GM21423 (cell line): ENCODE data around the gene ZDHHC11.
"Not testable (repeated sequence)": the region's sequence is repeated elsewhere in the genome, so short reads cannot be mapped to it uniquely, and the experiment has no call there.

Experiments
- ATAC-seq: cut with Tn5 transposase; IDR thresholded peaks from one replicate; pipeline ENCODE4 v1.9.1; 2021; ENCODE audit warnings: mild to moderate bottlenecking, moderate library complexity; ENCODE audit not compliant: unreplicated experiment

The ZDHHC11 gene

DNA sequence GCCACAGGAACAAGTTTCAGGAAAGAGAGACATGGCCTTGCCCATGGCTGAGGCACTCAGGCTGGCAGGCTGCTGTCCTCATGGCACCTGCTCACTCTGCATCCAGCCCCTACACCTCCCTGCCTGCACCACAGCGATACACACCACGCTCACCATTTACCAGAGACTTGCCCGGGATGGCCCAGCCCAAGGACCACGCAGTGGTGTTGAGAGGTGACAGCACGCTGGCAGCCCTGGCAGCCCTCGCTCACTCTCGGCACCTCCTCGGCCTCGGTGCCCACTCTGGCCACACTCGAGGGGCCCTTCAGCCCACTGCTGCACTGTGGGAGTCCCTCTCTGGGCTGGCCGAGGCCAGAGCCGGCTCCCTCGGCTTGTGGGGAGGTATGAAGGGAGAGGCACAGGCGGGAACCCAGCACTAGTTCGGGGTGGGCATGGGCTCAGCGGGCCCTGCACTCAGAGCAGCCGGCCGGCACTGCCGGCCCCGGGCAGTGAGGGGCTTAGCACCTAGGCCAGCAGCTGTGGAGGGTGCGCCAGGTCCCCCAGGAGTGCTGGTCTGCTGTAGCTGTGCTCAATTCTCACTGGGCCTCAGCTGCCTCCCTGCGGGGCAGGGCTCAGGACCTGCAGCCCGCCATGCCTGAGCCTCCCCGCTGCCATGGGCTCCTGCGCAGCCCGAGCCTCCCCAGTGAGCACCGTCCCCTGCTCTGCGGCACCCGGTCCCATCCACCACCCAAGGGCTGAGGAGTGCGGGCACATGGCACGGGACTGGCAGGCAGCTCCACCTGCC lies 86.6 kb downstream of the ZDHHC11 start:
- ATAC-seq = no peak

DNA sequence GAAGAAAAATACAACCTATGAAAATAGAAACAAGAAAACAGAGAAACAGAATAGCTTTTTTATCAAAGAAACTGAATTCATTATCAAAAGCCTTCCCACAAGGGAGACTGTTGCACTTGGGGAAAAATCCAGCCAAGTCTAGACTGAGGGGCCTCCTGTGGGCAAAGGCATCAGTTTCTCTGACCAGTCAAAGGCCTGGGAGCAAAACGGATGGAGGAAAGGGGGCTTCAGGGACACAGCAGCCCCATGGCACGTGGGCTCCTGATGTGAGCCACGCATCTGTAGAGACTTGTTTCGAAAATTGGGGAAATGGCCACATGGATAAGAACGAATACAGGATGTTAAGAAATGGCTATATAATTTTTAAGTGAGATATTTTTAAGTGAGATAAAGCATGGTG lies 87.4 kb downstream of the ZDHHC11 start:
- no peak for ATAC-seq

DNA sequence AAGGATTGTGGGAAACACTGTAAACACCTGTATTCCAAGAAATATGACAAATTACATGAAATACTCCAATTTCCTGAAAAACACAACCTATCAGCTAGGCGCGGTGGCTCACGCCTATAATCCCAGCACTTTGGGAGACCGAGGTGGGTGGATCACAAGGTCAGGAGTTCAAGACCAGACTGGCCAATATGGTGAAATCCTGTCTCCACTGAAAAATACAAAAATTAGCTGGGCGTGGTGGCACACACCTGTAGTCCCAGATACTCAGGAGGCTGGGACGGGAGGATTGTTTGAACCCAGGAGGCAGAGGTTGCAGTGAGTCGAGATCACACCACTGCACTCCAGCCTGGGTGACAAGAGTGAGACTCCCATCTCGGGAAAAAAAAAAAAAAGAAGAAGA lies 87.8 kb downstream of the ZDHHC11 start:
- ATAC-seq = not testable (repeated sequence)

- no peak for ATAC-seq
These were observed 88.7 kb downstream of the ZDHHC11 start for GRCh38 chr5:761854-762710.

GRCh38 chr5:761059-761771 lies 89.6 kb downstream of the ZDHHC11 start:
- no peak for ATAC-seq

DNA sequence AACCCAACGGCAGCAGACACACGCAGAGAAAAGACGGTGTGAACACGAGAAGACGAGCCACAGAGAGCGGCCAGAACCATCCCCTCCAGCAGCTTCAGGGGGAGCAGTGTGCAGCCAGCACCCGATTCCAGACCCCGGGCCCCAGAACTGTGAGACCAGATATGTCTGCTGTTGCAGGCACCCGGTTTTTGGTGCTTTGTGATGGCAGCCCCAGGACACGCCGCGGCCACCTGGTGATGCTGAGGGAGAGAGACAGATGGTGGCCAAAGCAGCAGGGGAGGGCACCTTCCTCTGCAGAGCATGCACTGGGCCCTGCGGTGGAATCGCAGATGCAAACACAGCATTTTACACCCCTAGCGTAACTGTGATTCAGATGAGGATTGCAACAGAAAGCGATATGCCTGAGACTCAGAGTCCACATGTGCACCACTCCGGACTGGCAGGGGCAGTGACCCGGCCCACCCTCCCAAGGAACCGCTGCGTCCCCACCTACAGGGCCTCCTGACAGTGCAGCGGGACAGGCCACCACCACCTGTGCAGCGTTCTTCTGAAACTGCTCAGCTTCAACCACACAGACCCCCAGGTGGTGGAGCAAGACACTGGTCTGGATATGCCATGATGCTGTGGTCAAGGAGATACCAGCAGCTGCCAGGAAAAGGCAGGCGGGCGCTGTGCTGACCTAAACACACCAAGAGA lies 90.3 kb downstream of the ZDHHC11 start:
- ATAC-seq = no peak

DNA sequence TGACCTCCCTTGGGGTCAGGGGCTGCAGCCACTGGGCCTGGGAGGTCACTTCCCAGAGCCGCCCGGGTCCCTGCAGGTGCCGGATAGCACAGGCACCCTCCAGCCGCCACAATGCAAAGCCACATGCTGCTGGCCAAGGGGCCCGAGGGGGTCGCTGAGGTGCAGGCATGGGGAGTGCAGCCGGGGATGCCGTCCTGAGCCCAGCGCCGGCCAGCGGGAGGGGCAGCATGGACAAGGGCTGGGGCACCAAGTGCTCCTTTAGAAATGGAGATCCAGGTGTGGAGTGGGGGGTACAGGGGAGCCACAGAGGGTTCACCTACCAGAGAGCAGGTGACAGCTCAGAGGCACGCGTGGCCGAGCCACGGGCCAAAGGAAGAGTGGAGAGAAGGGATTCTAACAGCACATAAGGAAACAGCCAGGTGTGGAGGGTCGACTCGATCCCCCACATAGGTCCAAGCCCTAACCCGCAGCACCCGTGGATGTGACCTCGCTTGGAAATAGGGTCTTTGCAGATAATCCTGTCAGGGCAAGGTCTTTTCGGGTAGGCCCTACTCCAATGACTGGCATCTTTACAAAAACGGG lies 90.9 kb downstream of the ZDHHC11 start:
- ATAC-seq = no peak

GRCh38 chr5:759111-759751 lies 91.6 kb downstream of the ZDHHC11 start:
- ATAC-seq = no peak

GRCh38 chr5:758698-759053 lies 92.1 kb downstream of the ZDHHC11 start:
- ATAC-seq = no peak

- ATAC-seq = no peak
These were observed 92.7 kb downstream of the ZDHHC11 start for GRCh38 chr5:757931-758697.

DNA sequence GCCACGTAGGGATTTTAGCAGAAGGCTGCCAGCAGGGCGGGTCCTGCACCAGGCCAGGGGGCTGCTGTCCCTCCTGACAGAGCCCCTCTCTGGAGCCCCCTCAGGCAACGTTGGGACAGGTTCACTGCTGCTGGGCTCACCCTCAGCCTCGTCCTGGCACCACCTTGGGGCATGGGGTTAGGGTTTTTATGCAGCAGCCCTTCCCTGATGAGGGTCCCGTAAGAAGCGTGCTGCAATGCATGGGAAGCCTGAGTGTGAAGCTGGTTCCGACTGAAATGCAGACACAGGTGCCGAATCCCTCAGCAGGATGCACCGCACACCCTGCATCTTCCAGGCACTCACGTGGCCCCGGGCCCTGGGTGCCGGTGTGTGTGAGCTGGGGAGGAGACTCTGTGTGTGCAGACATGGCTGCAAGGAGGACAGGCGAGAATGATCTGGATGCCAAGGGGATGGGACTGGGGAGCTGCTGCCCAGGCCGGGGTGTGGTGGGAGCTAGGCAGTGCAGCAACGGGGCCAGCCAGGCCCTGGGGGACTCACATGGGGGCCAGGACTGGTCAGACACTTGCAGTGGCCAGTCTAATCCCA lies 93.3 kb downstream of the ZDHHC11 start:
- no peak for ATAC-seq

DNA sequence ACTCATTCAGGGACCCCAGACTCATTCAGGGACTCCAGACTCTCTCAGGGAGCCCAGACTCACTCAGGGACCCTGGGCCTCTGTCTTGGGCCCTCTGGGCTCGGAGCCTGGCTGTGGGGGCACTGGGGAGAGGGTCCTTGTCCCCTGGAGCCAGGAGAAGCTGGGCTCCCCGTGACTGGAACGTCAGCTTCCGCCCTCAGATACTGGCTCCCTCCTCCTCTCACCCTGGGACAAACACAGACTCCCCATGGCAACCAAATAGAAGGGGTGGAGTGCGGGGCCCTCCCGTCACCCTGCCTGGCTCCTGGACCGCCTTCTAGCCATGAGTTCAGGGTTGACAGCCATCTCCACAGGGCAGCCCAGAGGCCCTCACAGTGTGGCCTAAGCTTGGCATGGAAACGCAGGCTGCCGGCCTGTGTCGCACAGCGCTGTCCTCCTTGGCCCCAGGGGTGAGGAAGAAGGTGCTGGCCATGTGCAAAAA lies 93.9 kb downstream of the ZDHHC11 start:
- no peak for ATAC-seq

GRCh38 chr5:756171-756570 lies 94.6 kb downstream of the ZDHHC11 start:
- ATAC-seq = no peak

GRCh38 chr5:754143-754632 lies 96.6 kb downstream of the ZDHHC11 start:
- not testable (repeated sequence) for ATAC-seq

DNA sequence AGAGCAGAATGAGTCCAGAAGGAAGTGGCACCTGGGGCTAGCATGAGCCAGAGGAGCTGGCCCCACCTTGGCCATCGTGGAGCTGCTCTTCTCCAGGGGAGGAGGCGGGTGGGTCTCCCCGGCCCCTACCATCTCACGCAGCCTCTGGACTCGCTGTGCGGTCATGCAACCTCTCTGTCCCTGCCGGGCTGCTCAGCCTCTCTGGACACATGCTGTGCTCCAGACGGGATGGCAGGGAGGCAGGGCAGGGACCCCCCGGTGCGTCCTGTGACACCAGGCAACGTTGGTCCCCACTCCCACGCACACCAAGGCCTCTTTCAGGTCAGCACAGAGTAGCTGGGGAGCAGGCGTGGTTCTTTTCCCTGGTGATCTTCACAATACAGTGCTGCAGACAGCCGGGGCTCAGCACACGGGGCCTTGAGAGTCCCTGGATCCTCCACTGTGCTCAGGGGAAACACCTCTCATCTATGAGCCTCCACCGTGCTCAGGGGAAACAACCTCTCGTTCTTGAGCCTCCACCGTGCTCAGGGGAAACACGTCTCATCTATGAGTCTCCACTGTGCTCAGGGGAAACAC lies 97.1 kb downstream of the ZDHHC11 start:
- ATAC-seq = not testable (repeated sequence)

DNA sequence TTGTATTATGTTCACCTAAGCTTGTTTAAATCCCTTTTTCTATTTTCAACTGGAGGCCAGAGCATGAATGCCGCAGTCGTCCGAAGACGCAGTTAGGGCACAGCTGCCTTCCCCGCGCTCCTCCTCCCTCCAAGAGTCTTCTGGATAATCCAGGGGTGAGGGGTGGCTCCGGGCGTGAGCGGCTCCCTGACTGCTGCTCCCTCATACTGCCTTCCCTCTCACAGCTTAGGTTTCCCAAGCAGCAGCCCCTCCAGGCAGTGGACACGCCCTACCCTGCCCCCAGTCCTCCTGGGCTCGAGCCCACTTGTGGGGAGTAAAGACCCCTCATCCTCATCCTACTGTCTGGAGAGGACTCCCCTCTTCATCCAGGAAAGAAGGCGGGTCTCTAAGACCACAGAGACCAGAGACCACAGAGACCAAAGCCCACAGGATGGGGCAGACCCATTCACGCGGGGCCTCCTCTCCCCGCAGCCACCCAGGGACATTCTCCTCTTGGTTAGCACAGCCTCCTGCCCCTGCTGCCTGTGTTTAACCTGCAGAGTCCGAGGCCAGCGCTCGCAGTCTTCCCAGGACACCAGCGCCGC lies 98.2 kb downstream of the ZDHHC11 start:
- ATAC-seq = not testable (repeated sequence)

DNA sequence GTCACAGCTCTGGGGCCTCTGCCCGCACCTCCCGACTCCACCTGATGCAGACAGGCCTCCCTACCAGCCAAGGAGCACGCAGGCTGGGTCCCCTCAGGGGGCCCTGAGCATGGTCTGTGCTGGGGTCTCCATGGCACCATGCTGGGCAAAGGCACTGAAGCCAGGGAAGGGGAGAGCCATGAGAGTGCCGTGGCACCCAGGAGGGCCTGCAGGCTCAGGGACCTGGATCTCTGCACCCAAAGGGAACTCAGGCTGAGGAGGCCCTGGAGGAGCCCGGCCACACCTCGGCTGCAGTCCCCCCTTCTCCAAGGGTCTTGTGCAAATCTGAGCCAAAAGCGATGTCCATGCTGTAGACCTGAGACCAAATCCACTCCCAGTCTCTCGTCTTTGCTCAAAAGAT lies 98.8 kb downstream of the ZDHHC11 start:
- ATAC-seq = not testable (repeated sequence)

GRCh38 chr5:751496-751895 lies 99.3 kb downstream of the ZDHHC11 start:
- no peak for ATAC-seq
